HCT116 (cell line): ENCODE results near the gene PTRHD1.

Source experiments
- EZH2 ChIP-seq: fragments of 200-600 bp; sonication (generic); IDR thresholded peaks from 2 replicates; pipeline ENCODE4 v1.6.1; 2017; ENCODE audit warnings: antibody characterized with exemption, mixed run types
- FOSL1 ChIP-seq: IDR thresholded peaks from 2 replicates; pipeline ENCODE4 v1.6.1; 2012; ENCODE audit warnings: low read depth
- JUND ChIP-seq: IDR thresholded peaks from 2 replicates; pipeline ENCODE4 v1.6.1; 2012
- POLR2A ChIP-seq: IDR thresholded peaks from 2 replicates; pipeline ENCODE4 v1.7.0; 2011; ENCODE audit warnings: borderline replicate concordance; ENCODE audit not compliant: insufficient read depth, insufficient read length; ENCODE audit errors: extremely low read depth
- TF ChIP-seq, protein P1 (sequence below), 3 experiments: fragments of 200-600 bp in 1 of 3; sonication (generic) in 1 of 3; IDR thresholded peaks in 2 of 3; conservative IDR thresholded peaks in 1 of 3; 2 replicates each; pipeline ENCODE4 v1.5.1; 2012 to 2017; ENCODE audit warnings: low read depth in 2 of 3, low read length in 2 of 3, antibody characterized with exemption in 1 of 3, borderline replicate concordance in 1 of 3, control low read depth in 1 of 3, mild to moderate bottlenecking in 1 of 3, mixed read lengths in 1 of 3, mixed run types in 1 of 3, moderate library complexity in 1 of 3; ENCODE audit not compliant: insufficient read depth in 1 of 3
- TF ChIP-seq, protein P2 (sequence below): IDR thresholded peaks from 2 replicates; pipeline ENCODE4 v1.6.1; 2012

DNA sequence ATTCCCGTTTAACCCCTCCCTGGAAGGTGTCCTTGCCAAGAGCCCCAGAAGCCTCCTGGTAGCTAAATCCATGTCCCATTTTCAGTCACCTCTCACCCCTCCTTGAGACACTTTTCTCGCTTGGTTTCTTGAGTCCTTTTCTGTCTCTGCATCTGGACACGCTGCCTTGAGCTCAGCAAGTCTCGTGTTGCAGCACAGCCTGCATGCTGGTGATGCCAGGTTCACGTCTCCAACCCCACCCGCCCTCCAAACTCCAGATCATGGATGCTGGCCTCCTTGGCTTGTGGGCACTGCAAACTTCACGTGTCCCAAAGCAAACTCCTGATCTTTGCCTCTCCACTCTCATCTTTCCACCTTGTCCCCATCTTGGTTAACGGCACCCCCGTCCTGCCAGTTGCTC, 39.3 kb upstream of the PTRHD1 start:
- TF ChIP-seq POLR2A (no peak), EZH2 (no peak), FOSL1 (no peak), JUND (no peak)
- TF ChIP-seq, protein P1, sequence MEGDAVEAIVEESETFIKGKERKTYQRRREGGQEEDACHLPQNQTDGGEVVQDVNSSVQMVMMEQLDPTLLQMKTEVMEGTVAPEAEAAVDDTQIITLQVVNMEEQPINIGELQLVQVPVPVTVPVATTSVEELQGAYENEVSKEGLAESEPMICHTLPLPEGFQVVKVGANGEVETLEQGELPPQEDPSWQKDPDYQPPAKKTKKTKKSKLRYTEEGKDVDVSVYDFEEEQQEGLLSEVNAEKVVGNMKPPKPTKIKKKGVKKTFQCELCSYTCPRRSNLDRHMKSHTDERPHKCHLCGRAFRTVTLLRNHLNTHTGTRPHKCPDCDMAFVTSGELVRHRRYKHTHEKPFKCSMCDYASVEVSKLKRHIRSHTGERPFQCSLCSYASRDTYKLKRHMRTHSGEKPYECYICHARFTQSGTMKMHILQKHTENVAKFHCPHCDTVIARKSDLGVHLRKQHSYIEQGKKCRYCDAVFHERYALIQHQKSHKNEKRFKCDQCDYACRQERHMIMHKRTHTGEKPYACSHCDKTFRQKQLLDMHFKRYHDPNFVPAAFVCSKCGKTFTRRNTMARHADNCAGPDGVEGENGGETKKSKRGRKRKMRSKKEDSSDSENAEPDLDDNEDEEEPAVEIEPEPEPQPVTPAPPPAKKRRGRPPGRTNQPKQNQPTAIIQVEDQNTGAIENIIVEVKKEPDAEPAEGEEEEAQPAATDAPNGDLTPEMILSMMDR (IDR thresholded peaks at IDR 0.05 in 2 of 3, conservative IDR thresholded peaks at IDR 0.05 in 1 of 3; ENCODE audit: borderline replicate concordance in 1 of 3, insufficient read depth in 1 of 3, low read depth in 2 of 3, low read length in 2 of 3): no peak
- TF ChIP-seq, protein P2, sequence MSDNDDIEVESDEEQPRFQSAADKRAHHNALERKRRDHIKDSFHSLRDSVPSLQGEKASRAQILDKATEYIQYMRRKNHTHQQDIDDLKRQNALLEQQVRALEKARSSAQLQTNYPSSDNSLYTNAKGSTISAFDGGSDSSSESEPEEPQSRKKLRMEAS: no peak
